Heart right ventricle (tissue), 16 donors: ENCODE measurements around the gene MVP. TPM values are rescaled to one million over a fixed set of nuclear protein-coding genes. Genes with fewer than 3 reads are reported as not detected.

Experiments used
- ATAC-seq, 8 donors: fragments of 200-7000 bp; cut with Tn5 transposase; one replicate each; pipeline ENCODE4 v1.9.1; 2020; ENCODE audit warnings: mild to moderate bottlenecking in 8 of 8, moderate library complexity in 8 of 8, moderate number of reproducible peaks in 1 of 8
- DNase-seq, 2 donors: peaks; one replicate each; pipeline ENCODE4 v3.0.0-alpha.2; 2020
- H3K27ac ChIP-seq, 10 donors: fragments of 200-600 bp; sonication (generic) in 2 of 10; one replicate each; pipeline versions ENCODE4 v1.5.0 to v1.8.0; 2020 to 2022; ENCODE audit warnings: mild to moderate bottlenecking in 3 of 10
- H3K27me3 ChIP-seq, 7 donors: fragments of 200-600 bp; one replicate each; pipeline ENCODE4 v1.8.0; 2021 to 2022; ENCODE audit warnings: mild to moderate bottlenecking in 2 of 7
- H3K36me3 ChIP-seq, 9 donors: fragments of 200-600 bp; sonication (generic) in 1 of 9; one replicate each; pipeline versions ENCODE4 v1.5.0 to v1.8.0; 2020 to 2022; ENCODE audit warnings: mild to moderate bottlenecking in 2 of 9
- H3K4me1 ChIP-seq, 9 donors: fragments of 200-600 bp; sonication (generic) in 1 of 9; one replicate each; pipeline versions ENCODE4 v1.5.0 to v1.8.0; 2020 to 2022; ENCODE audit warnings: mild to moderate bottlenecking in 4 of 9
- H3K4me3 ChIP-seq, 10 donors: fragments of 200-600 bp; sonication (generic) in 2 of 10; one replicate each; pipeline versions ENCODE4 v1.5.0 to v1.8.0; 2020 to 2022; ENCODE audit warnings: mild to moderate bottlenecking in 7 of 10, moderate library complexity in 2 of 10
- H3K9me3 ChIP-seq, 11 donors: fragments of 200-600 bp in 10 of 11; sonication (generic) in 2 of 11; one replicate each; pipeline versions ENCODE4 v1.5.0 to v1.8.0; 2013 to 2022; ENCODE audit warnings: mild to moderate bottlenecking in 2 of 11, control low read depth in 1 of 11, moderate library complexity in 1 of 11
- WGBS, 2 donors: extraction: QIAGEN DNeasy Blood & Tissue Kit; methylation state at CpG; one replicate each; pipeline ENCODE4 v1.1.7; 2013; ENCODE audit warnings: inconsistent platforms in 1 of 2; 5-methylcytosine and 5-hydroxymethylcytosine counted together
- intact Hi-C, 10 donors: fragments of 100-400 bp; cut with DNase I; formaldehyde crosslinking; loops; one replicate each; pipeline versions ENCODE4 v1.11.1 to v1.14.2; 2022
- polyA plus RNA-seq, 2 donors: library from polyadenylated mRNA; stranded (reverse); fragments of 200-250 nt; gene quantifications; one replicate each; pipeline ENCODE4 v1.2.3, GENCODE V29; 2013
- total RNA-seq, 10 donors: library from RNA; stranded (reverse); fragmentation: NEBNext Ultra II Directional in 3 of 10; extraction: Animal tissue kit (Norgen Biotek cat#: 25700) in 3 of 10; gene quantifications; one replicate each; pipeline versions ENCODE4 v1.2.1 to v1.2.4, GENCODE V29; 2021 to 2023
- TF ChIP-seq, protein P1 (sequence below), 9 donors: fragments of 200-600 bp; sonication (generic) in 2 of 9; IDR thresholded peaks; one replicate each; pipeline versions ENCODE4 v1.5.0 to v1.8.0; 2021 to 2022; ENCODE audit warnings: antibody characterized with exemption in 9 of 9, mild to moderate bottlenecking in 5 of 9, moderate library complexity in 1 of 9
- donor health status: Arrhythmogenic right ventricular cardiomyopathy.
- donor health status: ischemic (EF 13 %, LVEDD 7.1; RV severe dilation, severe dysfunction).
- donor health status: healthy with polysubstance abuse.
- donor health status: DM: no; HTN: yes; CAD: no.
- donor health status: DM: no; HTN: no; CAD: no.
- donor health status: ischemic (EF 25% LVEDD 6.9; RV normal size, moderate dysfunction).
- donor health status: ischemic (EF 25% LVEDD 5.7; RV mildly dilated, moderate dysfunction).
- donor health status: healthy.
- donor health status: DM: yes; HTN: yes; CAD: no.
- donor health status: Ischemic cardiomyopathy.
- donor health status: ischemic (EF 35%, LVEDD 5.7; RV mildly dilated, moderate dysfunction).
- donor health status: nonischemic (EF 11% LVEDD 7.7; RV severe dilation, severe dysfunction).
- donor health status: DM: yes; HTN: yes; CAD: no.
- donor health status: PGD.
- donor health status: ischemic (EF 29% LVEDD 5.4; RV normal size, mild dysfunction).
- donor health status: nonischemic (EF 23%, LVEDD 6.1; RV moderate dilation, normal function).

MVP gene
- total and polyA plus RNA-seq, 12 donors: 24.5 to 122 (median 42.7) TPM

DNA sequence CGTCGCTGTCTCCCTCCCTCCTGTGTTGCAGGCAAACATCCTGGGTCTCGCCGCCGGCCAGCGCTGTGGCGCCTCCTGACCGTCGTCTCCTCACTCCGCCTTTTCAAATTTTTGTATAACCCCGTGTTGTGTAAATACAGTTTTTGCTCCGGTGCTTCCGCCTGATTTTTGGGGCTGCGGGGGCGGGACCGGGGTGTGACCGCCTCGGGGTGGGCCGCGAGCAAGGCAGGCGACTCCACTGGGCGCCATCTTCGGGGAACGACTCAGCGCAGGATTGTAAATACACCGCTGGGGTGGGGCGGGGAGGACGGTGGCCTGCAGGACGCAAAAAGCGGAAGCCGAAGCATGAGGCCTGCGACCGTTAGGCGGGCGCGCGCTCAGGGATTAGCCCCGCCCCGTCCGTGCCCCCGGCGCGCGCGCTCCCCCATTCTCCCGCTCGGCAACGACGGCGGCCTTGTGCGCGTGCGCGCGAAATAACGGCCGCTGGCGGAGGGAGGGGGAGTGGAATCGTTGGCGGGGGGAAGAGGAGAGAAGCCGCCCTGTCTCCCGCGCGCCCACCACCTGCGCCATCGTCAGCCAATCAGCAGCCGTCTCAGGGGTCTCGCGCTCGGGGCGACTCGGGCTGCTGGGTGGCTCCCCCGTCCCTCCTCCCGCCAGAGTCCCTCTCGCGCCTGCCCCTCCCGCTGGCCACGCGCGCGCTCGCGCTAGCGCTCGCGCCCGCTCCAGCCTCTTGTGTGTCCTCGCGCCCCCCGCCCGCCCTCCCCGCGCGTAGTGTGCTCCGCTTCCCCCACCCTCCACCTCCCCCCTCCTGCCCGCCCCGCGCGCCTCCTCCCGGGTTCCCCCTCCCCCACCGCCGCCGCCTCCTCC, 14.8 kb upstream of the MVP start:
- no peaks in the 10 kb centered on the region for H3K9me3 ChIP-seq
- ATAC-seq (peak; percentile 83 to 94 (median 90)), DNase-seq (peak; percentile 97 to 98)
- peaks cover 0 to 43% (median 14%) of the 10 kb centered on the region in 9 donors for H3K36me3 ChIP-seq
- intact Hi-C loops: loop anchor here in 3 of 10 donors (1.0 to 10.0 kb wide), 3 partner anchors 15 to 169 kb away; partner anchors contain the start of genes KIF22 (in 2 of the 3) and TAOK2 (in 1 of the 3)
- peaks cover 26 to 46% (median 43%) of the 10 kb centered on the region in 9 donors for H3K4me1 ChIP-seq
- WGBS, 2 donors: 1% methylated on average over 72 to 100 of the region's 103 CpGs
- TF ChIP-seq, protein P1, sequence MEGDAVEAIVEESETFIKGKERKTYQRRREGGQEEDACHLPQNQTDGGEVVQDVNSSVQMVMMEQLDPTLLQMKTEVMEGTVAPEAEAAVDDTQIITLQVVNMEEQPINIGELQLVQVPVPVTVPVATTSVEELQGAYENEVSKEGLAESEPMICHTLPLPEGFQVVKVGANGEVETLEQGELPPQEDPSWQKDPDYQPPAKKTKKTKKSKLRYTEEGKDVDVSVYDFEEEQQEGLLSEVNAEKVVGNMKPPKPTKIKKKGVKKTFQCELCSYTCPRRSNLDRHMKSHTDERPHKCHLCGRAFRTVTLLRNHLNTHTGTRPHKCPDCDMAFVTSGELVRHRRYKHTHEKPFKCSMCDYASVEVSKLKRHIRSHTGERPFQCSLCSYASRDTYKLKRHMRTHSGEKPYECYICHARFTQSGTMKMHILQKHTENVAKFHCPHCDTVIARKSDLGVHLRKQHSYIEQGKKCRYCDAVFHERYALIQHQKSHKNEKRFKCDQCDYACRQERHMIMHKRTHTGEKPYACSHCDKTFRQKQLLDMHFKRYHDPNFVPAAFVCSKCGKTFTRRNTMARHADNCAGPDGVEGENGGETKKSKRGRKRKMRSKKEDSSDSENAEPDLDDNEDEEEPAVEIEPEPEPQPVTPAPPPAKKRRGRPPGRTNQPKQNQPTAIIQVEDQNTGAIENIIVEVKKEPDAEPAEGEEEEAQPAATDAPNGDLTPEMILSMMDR (IDR thresholded peaks at IDR 0.05): peak in 2 of 9 donors; percentile 20 to 21
- H3K4me3 ChIP-seq: peak overlapping the region; percentile 65 to 99 (median 79)
- peak overlapping the region; percentile 94 to 100 (median 97) for H3K27ac ChIP-seq
- no peaks in the 10 kb centered on the region for H3K27me3 ChIP-seq

DNA sequence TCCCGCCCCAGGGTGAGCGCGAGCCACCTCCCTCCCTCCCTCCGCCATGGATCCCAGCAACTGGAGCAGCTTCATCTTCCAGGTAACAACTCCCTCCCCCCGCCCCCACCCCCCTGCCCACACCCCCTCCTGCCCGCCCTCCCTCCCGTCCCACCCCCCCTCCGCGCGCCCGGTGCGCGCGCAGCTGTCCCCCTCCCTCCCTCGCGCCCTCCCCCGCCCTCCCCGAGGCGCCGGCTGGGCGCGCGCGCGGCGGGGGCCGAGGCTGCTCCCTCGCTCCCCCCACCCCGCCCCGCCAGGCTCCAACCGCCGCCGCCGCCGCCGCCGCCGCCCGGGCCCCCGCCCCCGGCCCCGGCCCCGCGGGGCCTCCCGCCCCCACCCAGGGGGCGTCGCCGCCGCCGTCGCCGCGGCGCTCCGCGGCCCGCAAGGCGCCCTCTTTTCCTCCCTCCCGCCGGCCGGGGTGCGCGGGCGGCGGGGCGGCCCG, 14.1 kb upstream of the MVP start, which contains the start of gene MAZ:
Gene MAZ, plus strand, starts transcription at position 431 of the 481 bp plus-strand sequence. CDS start 173 bp downstream, outside the sequence.
- Histone ChIP-seq H3K27me3 (no peaks in the 10 kb centered on the region), H3K4me3 (peak within 1 kb of the TSS; percentile 65 to 99 (median 79)), H3K9me3 (no peaks in the 10 kb centered on the region), H3K4me1 (peaks cover 31 to 52% (median 50%) of the 10 kb centered on the region in 9 donors), H3K36me3 (peaks cover 0 to 37% (median 14%) of the 10 kb centered on the region in 9 donors), H3K27ac (peak within 1 kb of the TSS; percentile 94 to 100 (median 97))
- no peak for DNase-seq
- 0 to 1% methylated on average over 1 to 30 of the region's 67 CpGs for WGBS, 2 donors
- peak in 3 of 8 donors; percentile 0 to 2 (median 1) for ATAC-seq
- TF ChIP-seq, protein P1 (IDR thresholded peaks at IDR 0.05): no peak
- intact Hi-C loops: loop anchor here in 1 of 10 donors (10.0 kb wide), 1 partner anchor 169 kb away; the partner anchor contains the start of gene TAOK2

DNA sequence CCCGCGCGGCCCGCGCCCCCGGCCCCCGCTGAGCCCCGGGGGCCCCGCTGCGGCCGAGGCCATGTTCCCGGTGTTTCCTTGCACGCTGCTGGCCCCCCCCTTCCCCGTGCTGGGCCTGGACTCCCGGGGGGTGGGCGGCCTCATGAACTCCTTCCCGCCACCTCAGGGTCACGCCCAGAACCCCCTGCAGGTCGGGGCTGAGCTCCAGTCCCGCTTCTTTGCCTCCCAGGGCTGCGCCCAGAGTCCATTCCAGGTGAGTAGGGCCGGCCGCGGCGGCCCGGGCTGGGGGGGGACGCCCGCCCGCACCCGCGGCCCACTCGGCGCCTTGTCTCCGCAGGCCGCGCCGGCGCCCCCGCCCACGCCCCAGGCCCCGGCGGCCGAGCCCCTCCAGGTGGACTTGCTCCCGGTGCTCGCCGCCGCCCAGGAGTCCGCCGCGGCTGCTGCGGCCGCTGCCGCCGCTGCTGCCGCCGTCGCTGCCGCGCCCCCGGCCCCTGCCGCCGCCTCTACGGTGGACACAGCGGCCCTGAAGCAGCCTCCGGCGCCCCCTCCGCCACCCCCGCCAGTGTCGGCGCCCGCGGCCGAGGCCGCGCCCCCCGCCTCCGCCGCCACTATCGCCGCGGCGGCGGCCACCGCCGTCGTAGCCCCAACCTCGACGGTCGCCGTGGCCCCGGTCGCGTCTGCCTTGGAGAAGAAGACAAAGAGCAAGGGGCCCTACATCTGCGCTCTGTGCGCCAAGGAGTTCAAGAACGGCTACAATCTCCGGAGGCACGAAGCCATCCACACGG, 13.4 kb upstream of the MVP start:
- intact Hi-C loops: loop anchor here in 1 of 10 donors (10.0 kb wide), 1 partner anchor 168 kb away; the partner anchor contains the start of gene TAOK2
- WGBS, 2 donors: 0 to 2% methylated on average over 41 to 99 of the region's 99 CpGs
- Histone ChIP-seq H3K4me1 (peaks cover 31 to 57% (median 56%) of the 10 kb centered on the region in 9 donors), H3K36me3 (peaks cover 0 to 30% (median 14%) of the 10 kb centered on the region in 9 donors), H3K27me3 (peaks cover 0 to 4% (median 0%) of the 10 kb centered on the region in 7 donors), H3K4me3 (peak overlapping the region; percentile 38 to 67 (median 58)), H3K9me3 (no peaks in the 10 kb centered on the region), H3K27ac (peak overlapping the region; percentile 72 to 97 (median 92))
- DNase-seq (peak; percentile 63 to 66), ATAC-seq (no peak)
- TF ChIP-seq, protein P1 (IDR thresholded peaks at IDR 0.05): no peak
